HL-60/S4 (cell line): ENCODE results near the gene SFTPA2.
"Not testable (repeated sequence)": the region's sequence is repeated elsewhere in the genome, so short reads cannot be mapped to it uniquely, and the experiment has no call there.

Experiments
- in situ Hi-C: fragments of 300-500 bp; cut with MboI; formaldehyde crosslinking; loops from 2 replicates; pipeline ENCODE4 v1.14.3; 2022; ENCODE audit warnings: low sequenced_read_pairs

Gene SFTPA2

GRCh38 chr10:79560160-79560709 lies at the start of gene SFTPA2:
Gene SFTPA2 (minus strand): TSS chr10:79560407. CDS start chr10:79559483, 924 bp downstream.
- in situ Hi-C loops: loop anchor here (25.0 kb wide), 2 partner anchors 377 to 702 kb away; partner anchors contain the start of gene SFTPD

- in situ Hi-C loops: no loop called here
Measured at GRCh38 chr10:79608505-79609375, 48.5 kb upstream of the SFTPA2 start.

- in situ Hi-C loops: no loop called here
Measured at GRCh38 chr10:79605308-79605707, 45.1 kb upstream of the SFTPA2 start.

GRCh38 chr10:79604294-79604693 lies 44.1 kb upstream of the SFTPA2 start:
- in situ Hi-C loops: no loop called here

- in situ Hi-C loops: no loop called here
Measured at GRCh38 chr10:79602953-79603352, 42.7 kb upstream of the SFTPA2 start.

- in situ Hi-C loops: no loop called here
Measured at GRCh38 chr10:79601939-79602338, 41.7 kb upstream of the SFTPA2 start.

- in situ Hi-C loops: not testable (repeated sequence)
Measured at GRCh38 chr10:79599644-79600043, 39.4 kb upstream of the SFTPA2 start.

- in situ Hi-C loops: no loop called here
Measured at GRCh38 chr10:79595510-79595909, 35.3 kb upstream of the SFTPA2 start.

GRCh38 chr10:79594565-79594964 lies 34.4 kb upstream of the SFTPA2 start:
- in situ Hi-C loops: not testable (repeated sequence)

GRCh38 chr10:79593377-79593776 lies 33.2 kb upstream of the SFTPA2 start:
- in situ Hi-C loops: no loop called here

GRCh38 chr10:79588800-79589199 lies 28.6 kb upstream of the SFTPA2 start:
- in situ Hi-C loops: no loop called here

- in situ Hi-C loops: no loop called here
Measured at GRCh38 chr10:79586933-79587332, 26.7 kb upstream of the SFTPA2 start.

- in situ Hi-C loops: no loop called here
Measured at GRCh38 chr10:79585870-79586527, 25.8 kb upstream of the SFTPA2 start.

- in situ Hi-C loops: no loop called here
Measured at GRCh38 chr10:79583488-79584024, 23.3 kb upstream of the SFTPA2 start.

- in situ Hi-C loops: not testable (repeated sequence)
Measured at GRCh38 chr10:79582954-79583353, 22.7 kb upstream of the SFTPA2 start.

GRCh38 chr10:79582096-79582495 lies 21.9 kb upstream of the SFTPA2 start:
- in situ Hi-C loops: no loop called here

GRCh38 chr10:79581044-79581443 lies 20.8 kb upstream of the SFTPA2 start:
- in situ Hi-C loops: no loop called here

- in situ Hi-C loops: no loop called here
Measured at GRCh38 chr10:79579361-79579760, 19.2 kb upstream of the SFTPA2 start.

- in situ Hi-C loops: loop anchor here (25.0 kb wide), 2 partner anchors 367 to 692 kb away; partner anchors contain the start of gene SFTPD
Measured at GRCh38 chr10:79570624-79571023, 10.4 kb upstream of the SFTPA2 start.

- in situ Hi-C loops: loop anchor here (25.0 kb wide), 2 partner anchors 374 to 699 kb away; partner anchors contain the start of gene SFTPD
Measured at GRCh38 chr10:79563426-79563825, 3.2 kb upstream of the SFTPA2 start.

GRCh38 chr10:79562135-79562756 lies 2.0 kb upstream of the SFTPA2 start:
- in situ Hi-C loops: loop anchor here (25.0 kb wide), 2 partner anchors 375 to 700 kb away; partner anchors contain the start of gene SFTPD
